Activated T-cell treated with anti-CD3 and anti-CD28 coated beads, Interleukin-2, amount 50 U/mL, for 4 hours (primary cell): ENCODE data around the gene SMG9. TPM values are rescaled to one million over a fixed set of nuclear protein-coding genes. Genes with fewer than 3 reads are reported as not detected.
"Not testable (repeated sequence)": the region's sequence is repeated elsewhere in the genome, so short reads cannot be mapped to it uniquely, and the experiment has no call there.

Experiments
- ATAC-seq, 2 donors: fragments of 200-7000 bp; cut with Tn5 transposase; one replicate each; pipeline ENCODE4 v1.10.0; 2021
- DNase-seq: peaks from one replicate; pipeline ENCODE4 v3.0.0-alpha.2; 2020
- H3K27me3 Mint-ChIP-seq: one replicate; pipeline ENCODE4 v1.8.0; 2021; ENCODE audit warnings: low read depth, mixed read lengths
- H3K36me3 Mint-ChIP-seq: one replicate; pipeline ENCODE4 v1.8.0; 2022; ENCODE audit warnings: mixed read lengths; ENCODE audit not compliant: insufficient read depth
- H3K4me1 Mint-ChIP-seq: one replicate; pipeline ENCODE4 v1.8.0; 2021; ENCODE audit warnings: low read depth, mixed read lengths
- H3K4me3 Mint-ChIP-seq: one replicate; pipeline ENCODE4 v1.8.0; 2021; ENCODE audit warnings: mild to moderate bottlenecking, moderate library complexity, mixed read lengths
- H3K9me3 Mint-ChIP-seq: one replicate; pipeline ENCODE4 v1.8.0; 2021; ENCODE audit warnings: mixed read lengths
- total RNA-seq, 3 donors: library from RNA; stranded (reverse); gene quantifications; one replicate each; pipeline ENCODE4 v1.2.1, GENCODE V29; 2021

Gene SMG9
- total RNA-seq, 3 donors from 2014 or later, result 102 to 114 (median 109) TPM

DNA sequence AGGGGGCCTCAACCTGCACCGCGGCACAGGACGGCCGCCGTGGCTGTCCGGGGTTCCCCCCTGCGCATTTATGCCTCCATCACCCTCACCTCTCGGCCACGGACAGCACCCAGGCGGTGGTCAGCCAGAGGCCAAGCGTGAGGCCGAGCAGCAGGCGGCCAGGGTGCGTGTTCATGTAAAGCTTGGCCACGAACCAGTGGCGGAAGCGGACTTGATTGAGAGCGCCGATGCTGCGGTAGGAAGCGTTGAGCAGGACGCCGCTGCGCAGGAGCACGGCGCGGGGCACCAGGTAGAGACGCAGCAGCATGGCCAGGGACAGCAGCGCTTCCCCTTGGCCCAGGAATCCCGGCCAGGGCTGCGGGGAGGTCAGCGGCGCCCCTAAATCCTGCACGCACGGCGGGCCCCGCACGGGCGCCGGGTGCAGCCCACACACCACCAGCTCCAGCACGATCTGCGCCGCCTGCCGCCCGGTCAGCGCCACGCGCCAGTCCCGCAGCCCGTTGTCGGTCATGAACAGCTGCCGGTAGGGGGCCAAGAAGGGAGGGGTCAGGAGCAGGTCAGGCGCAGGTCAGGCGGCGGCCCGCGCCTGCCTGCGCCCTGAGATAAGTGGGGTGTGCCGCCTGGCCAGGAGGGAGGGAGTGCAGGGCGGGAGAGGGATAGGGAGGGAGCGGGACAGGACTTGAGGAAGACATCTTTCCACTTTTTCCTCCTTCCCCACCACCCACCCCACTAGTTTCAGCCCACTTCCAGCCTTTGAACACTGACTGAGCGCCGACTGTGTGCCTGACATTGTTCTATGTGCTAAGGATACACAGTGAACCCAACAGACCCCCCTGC lies 19.6 kb upstream of the SMG9 start:
- no peaks in the 10 kb centered on the region for H3K9me3 Mint-ChIP-seq
- peaks cover 20% of the 10 kb centered on the region for H3K36me3 Mint-ChIP-seq
- H3K4me3 Mint-ChIP-seq, result no peak overlapping the region
- DNase-seq (no peak), ATAC-seq (no peak)
- no peaks in the 10 kb centered on the region for H3K27me3 Mint-ChIP-seq
- H3K4me1 Mint-ChIP-seq, result peaks cover 41% of the 10 kb centered on the region

DNA sequence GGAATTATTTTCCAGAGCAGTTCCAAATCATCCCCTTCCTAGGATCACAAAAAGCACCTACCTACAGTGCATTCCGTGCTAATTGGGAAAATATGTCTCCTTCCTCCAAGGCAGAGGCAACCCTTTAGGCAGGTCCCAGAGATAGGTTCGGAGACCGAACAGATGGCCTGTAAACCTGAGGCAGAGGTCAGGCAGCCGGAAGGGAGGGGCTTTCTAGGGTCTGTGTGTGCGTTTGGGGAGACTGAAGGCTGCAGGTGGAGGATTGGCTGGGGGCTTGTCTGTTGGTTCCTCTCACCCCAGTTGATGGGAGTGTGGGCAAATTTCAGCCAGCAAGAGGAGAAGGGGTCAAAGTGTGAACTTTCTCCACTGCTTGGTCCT lies 19.0 kb upstream of the SMG9 start:
- peaks cover 26% of the 10 kb centered on the region for H3K36me3 Mint-ChIP-seq
- ATAC-seq, result no peak
- no peak for DNase-seq
- H3K9me3 Mint-ChIP-seq, result no peaks in the 10 kb centered on the region
- H3K27me3 Mint-ChIP-seq, result no peaks in the 10 kb centered on the region
- no peak overlapping the region for H3K4me3 Mint-ChIP-seq
- peaks cover 38% of the 10 kb centered on the region for H3K4me1 Mint-ChIP-seq

DNA sequence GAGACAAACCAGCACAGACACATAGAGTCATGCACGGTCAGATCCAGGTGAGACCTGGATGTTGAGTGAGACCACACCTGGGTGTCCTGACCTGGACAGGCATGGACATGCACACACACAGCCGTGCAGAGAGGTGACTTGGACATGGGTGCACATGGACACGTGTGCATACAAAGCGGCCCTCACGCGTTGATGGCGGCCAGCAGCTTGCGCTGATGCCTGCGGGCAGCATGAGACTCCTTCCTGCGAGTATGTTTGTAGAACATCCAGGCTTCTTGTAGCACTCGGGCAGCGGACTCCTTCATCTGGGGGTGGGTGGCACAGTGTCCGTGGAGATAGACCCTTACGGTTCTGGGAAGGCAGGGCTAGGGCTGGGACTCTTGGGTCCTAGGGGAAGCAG lies 14.5 kb upstream of the SMG9 start:
- H3K27me3 Mint-ChIP-seq, result no peaks in the 10 kb centered on the region
- H3K9me3 Mint-ChIP-seq, result no peaks in the 10 kb centered on the region
- no peak overlapping the region for H3K4me3 Mint-ChIP-seq
- ATAC-seq, result no peak
- H3K36me3 Mint-ChIP-seq, result peaks cover 31% of the 10 kb centered on the region
- H3K4me1 Mint-ChIP-seq, result peaks cover 46% of the 10 kb centered on the region
- DNase-seq, result no peak

DNA sequence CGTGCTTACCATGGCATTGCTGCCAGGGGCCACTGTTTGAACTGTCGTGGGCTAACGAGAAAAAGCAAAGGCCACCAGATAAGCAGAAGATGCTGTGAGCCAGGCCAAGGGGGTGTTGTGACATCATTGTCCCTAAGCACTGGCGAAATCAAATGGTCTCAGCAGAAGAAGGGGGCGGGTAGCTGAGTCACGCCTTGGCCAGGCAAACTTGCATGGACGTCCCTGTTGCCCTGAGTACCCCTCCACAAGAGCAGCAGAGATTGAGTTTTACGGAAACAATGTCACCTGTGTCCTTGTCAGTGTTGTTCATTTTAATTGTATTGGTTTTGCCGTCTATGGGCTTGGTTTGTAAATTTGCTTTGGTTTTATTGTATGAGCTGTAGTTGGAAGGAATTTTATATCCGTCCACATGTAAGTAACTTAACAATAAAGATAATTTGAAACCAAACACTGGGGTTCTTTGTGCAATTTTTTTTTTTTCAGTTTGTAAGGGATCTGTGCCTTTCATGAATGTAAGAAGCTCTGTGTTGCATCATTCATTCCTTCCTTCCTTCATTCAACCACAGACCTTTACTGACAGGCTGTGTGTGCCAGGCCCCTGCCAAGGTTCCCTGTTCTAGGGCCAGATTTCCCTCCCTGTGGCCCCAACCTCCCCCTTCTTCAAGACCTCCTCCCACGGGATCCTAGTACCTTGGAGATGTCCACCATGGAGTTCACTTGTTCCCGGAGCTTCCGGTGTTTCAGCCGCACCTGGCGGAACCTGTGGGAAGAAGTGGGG lies 13.7 kb upstream of the SMG9 start:
- no peak overlapping the region for H3K4me3 Mint-ChIP-seq
- peaks cover 33% of the 10 kb centered on the region for H3K36me3 Mint-ChIP-seq
- H3K4me1 Mint-ChIP-seq, result peaks cover 53% of the 10 kb centered on the region
- DNase-seq, result no peak
- no peaks in the 10 kb centered on the region for H3K9me3 Mint-ChIP-seq
- H3K27me3 Mint-ChIP-seq, result no peaks in the 10 kb centered on the region
- ATAC-seq, result no peak

DNA sequence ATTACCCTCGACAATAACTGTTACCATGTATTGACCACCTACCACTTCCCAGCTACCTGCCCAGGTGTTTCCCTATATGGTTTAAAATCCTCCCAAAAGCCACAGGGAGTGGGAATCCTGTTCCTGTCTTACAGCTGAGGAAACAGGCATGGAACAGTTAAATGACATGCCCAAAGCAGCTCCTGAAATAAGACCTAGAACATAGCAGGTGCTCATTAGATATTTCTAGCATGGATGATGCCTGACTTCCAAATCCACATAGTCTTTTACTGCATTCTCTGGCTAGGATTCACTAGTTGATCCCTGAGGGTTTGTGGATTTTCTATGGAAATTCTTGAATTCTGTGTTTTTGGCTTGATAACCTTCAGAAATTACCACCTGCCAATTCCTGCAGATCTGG lies 13.1 kb upstream of the SMG9 start:
- Mint-ChIP-seq H3K4me3 (no peak overlapping the region), H3K27me3 (no peaks in the 10 kb centered on the region), H3K4me1 (peaks cover 59% of the 10 kb centered on the region), H3K36me3 (peaks cover 30% of the 10 kb centered on the region), H3K9me3 (no peaks in the 10 kb centered on the region)
- no peak for ATAC-seq
- DNase-seq, result no peak

DNA sequence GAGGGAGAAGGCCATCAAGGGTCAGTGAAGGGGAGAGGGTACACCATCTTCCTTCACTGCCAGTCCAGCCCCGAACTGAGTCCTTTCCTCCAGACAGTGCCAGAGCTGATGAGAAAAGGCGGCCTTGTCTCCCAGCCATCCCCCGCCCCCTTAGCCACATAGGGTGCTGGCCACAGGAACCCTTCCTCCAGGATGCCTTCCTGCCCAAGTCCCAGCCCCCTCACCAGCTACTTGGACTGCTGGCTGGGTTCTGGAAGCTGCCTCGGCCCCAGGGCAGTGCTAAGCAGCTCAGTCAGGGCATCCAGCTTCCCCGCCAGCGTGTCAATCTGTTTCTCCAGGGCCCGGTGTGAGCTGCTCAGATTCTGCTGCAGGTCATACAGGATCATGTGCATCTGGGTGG lies 12.6 kb upstream of the SMG9 start:
- Mint-ChIP-seq H3K4me3 (no peak overlapping the region), H3K27me3 (no peaks in the 10 kb centered on the region), H3K9me3 (no peaks in the 10 kb centered on the region), H3K4me1 (peaks cover 64% of the 10 kb centered on the region), H3K36me3 (peaks cover 29% of the 10 kb centered on the region)
- no peak for DNase-seq
- ATAC-seq, result no peak

DNA sequence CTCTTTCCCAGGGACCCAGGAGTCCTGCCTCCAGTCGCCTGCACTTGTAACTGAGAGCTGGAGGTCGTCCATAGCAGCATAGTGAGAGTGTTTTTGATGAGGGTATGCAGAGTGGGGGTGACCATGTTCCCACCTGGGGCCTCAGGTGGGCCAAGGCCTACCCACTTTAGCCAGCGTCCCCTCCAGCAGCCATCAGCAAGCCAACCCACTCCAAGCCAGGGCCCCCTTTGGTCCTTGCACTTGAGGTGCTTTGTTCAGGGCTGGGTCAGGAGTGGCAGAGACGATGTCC lies 11.9 kb upstream of the SMG9 start:
- Mint-ChIP-seq H3K27me3 (no peaks in the 10 kb centered on the region), H3K4me3 (peak overlapping the region; percentile 67), H3K9me3 (no peaks in the 10 kb centered on the region), H3K36me3 (peaks cover 29% of the 10 kb centered on the region), H3K4me1 (peaks cover 66% of the 10 kb centered on the region)
- ATAC-seq (no peak), DNase-seq (no peak)

DNA sequence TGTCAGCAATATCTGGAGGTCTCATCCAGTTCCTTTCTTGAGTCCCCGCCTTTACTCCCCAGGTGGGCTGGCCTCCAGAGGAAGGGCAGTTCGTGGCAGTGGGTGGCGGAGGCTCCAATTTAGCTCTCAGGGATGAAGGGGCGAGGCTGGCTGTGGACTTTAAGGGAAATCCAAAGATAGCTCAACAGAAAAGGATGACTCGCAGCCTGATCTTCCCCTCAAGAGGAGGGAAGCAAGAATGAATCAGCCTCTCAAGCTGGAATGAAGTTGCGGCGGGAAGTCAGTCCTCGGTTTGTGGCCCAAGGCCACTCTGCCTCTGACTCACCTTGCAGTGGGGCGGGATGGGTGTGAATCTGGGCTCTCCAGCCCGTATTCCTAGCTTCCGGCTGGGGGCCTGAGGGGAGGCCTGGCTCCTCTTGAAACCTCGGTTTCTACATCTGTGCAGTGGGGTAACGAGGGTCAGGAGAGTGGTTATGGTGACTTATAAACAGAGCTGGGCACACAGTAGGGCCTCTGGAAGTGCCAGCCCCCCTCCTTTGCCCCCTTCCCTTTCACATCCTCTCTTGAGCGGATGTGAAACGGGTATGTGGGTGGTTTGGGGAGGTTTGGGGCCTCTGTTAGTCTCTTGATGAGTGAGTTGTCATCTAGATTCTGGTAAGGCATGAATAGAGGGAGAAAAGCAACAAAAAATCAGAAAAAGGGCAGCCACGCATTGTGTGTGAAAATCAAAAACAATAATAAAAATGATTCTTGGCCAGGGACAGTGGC lies 10.5 kb upstream of the SMG9 start:
- Mint-ChIP-seq H3K4me3 (peak overlapping the region; percentile 67), H3K9me3 (no peaks in the 10 kb centered on the region), H3K4me1 (peaks cover 65% of the 10 kb centered on the region), H3K27me3 (no peaks in the 10 kb centered on the region), H3K36me3 (peaks cover 28% of the 10 kb centered on the region)
- DNase-seq (peak; percentile 64), ATAC-seq (peak; percentile 88)

DNA sequence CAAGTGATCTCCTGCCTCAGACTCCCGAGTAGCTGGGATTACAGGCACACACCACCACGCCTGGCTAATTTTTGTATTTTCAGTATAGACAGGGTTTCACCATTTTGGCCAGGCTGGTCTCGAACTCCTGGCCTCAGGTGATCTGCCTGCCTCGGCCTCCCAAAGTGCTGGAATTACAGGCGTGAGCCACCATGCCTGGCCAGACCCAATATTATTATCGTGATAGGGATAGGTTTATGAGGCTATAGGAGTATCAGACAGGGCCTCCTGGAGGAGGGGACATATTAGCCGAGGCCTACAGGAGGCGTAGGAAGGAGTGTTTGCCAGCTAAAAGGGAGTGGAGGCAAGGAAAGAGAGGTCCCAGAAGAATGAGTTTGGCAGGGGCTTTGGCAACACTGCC lies 9.9 kb upstream of the SMG9 start:
- Mint-ChIP-seq H3K4me1 (peaks cover 64% of the 10 kb centered on the region), H3K36me3 (peaks cover 23% of the 10 kb centered on the region), H3K4me3 (peak overlapping the region; percentile 67)
- not testable (repeated sequence) for DNase-seq, ATAC-seq, H3K9me3 Mint-ChIP-seq, H3K27me3 Mint-ChIP-seq

DNA sequence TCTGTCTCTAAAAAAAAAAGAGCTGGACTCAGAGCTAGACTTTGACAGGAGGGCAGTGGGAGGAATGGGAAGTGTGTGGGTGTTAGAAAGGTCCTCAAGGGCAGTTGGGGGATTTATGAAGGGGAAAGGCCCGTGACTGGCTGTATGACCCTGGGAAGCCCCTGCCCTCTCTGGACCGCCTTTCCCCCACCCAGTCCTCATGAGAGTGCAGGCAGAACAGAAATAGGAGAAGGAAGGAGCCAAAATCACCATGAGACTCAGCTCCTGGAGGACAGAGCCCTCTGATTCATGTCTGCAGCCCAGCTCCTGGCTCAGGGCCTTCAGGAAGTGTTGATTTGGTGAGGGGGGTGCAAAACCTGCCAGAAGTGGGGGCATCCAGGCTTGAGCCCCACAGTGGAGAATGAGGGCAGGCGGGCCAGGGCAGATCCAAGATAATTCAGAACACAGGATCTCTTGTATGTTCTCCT lies 8.7 kb upstream of the SMG9 start:
- Mint-ChIP-seq H3K36me3 (peaks cover 15% of the 10 kb centered on the region), H3K4me3 (no peak overlapping the region), H3K9me3 (no peaks in the 10 kb centered on the region), H3K27me3 (no peaks in the 10 kb centered on the region), H3K4me1 (peaks cover 64% of the 10 kb centered on the region)
- no peak for ATAC-seq
- DNase-seq, result no peak

DNA sequence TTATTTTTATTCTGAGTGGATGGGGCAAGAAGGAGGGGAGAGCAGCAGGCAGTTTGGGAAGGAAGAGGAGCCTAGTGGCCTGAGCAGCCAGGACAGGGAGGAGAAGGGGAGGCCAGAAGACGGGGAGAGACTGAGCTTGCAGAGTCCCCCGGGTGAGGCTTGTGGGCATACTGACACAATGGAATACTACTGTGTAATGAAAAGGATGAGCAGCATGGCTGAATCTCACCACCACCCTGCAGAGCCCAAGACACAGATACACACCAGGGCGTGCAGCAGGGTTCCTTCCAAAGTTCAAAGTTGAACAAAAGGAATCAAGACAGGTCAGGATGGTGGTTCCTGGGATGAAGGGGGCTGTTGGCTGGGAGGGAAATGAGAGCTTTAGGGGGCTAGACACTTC lies 8.1 kb upstream of the SMG9 start:
- Mint-ChIP-seq H3K9me3 (no peaks in the 10 kb centered on the region), H3K4me1 (peaks cover 62% of the 10 kb centered on the region), H3K27me3 (no peaks in the 10 kb centered on the region), H3K36me3 (peaks cover 14% of the 10 kb centered on the region), H3K4me3 (no peak overlapping the region)
- no peak for DNase-seq
- no peak for ATAC-seq

DNA sequence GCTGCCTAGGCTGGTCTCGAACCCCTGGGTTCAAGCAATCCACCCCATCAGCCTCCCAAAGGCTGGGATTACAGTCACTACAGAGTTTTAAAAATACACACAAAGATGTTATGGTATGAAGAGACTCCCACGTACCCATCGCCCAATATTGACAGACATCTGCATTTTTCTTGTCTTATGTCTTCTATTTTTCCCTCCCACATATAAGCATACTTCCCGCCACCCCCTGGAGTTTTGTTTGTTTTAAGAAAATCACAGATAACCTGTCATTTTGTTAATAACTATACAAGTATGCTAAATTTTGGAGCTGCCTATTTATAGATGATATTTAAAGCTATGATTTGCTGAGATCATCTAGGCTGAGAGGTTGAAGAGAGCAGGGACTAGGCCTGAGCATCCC lies 6.2 kb upstream of the SMG9 start:
- Mint-ChIP-seq H3K36me3 (peaks cover 4% of the 10 kb centered on the region), H3K9me3 (no peaks in the 10 kb centered on the region), H3K4me3 (no peak overlapping the region), H3K4me1 (peaks cover 58% of the 10 kb centered on the region), H3K27me3 (no peaks in the 10 kb centered on the region)
- DNase-seq (no peak), ATAC-seq (no peak)

DNA sequence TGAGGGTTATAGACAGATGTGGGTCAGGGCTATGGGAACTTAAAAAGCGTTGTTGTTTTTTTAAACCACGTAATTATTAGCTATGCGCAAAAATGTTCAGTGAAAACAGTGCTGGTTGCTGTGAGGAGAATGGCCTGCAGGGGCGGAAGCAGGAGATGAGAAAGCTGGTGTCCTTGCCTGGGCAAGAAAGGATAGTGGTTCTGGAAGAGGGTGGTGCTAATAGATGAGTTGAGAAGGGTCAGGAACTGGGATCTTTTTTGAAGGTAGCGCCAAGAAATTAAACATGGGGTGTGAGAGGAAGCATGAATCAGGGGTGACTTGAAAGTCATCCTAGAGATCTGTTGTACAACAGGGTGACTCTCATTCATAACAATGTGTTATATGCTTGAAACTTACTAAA lies 4.8 kb upstream of the SMG9 start:
- Mint-ChIP-seq H3K9me3 (no peaks in the 10 kb centered on the region), H3K36me3 (peaks cover 4% of the 10 kb centered on the region), H3K4me3 (no peak overlapping the region), H3K4me1 (peaks cover 50% of the 10 kb centered on the region), H3K27me3 (no peaks in the 10 kb centered on the region)
- ATAC-seq, result no peak
- DNase-seq, result no peak

DNA sequence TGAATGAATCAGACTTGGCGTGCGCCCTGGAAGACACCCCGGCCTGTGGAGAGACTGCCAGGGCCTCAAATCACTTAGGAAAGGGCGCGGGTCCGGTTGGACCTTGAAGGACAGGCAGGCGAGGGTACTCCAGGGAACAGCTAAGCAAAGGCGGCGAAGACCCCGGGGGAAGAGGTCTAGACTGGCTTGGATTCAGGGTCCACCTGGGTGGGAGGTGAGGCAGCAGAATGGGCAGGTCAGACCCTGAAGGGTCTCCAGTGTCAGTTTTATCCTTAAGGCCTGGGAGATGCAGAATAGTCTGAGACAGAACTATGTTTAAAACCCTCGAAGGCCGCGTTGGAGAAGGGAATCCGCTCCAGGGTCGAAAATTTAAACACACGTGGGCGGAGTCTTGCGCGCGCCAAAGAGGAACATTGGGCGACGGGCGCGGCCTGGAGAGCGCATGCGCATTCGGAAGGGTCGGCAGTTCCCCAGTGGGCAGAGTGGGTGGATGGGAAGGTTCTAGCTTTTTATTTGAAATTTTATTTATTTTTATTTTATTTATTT lies 567 bp upstream of the SMG9 start:
- peaks cover 55% of the 10 kb centered on the region for H3K4me1 Mint-ChIP-seq
- no peaks in the 10 kb centered on the region for H3K27me3 Mint-ChIP-seq
- DNase-seq, result peak; percentile 71
- ATAC-seq, result no peak
- H3K36me3 Mint-ChIP-seq, result peaks cover 9% of the 10 kb centered on the region
- peak overlapping the region; percentile 97 for H3K4me3 Mint-ChIP-seq
- H3K9me3 Mint-ChIP-seq, result no peaks in the 10 kb centered on the region
